KOPT-K1 (cell line): ENCODE measurements around the gene TMC8.

ENCODE experiments used
- H3K27ac ChIP-seq: fragments of 200-600 bp; sonication (generic); 2 replicates; pipeline ENCODE4 v1.5.1; 2016; ENCODE audit warnings: antibody characterized with exemption, mild to moderate bottlenecking, low read depth, low read length; ENCODE audit not compliant: poor library complexity, severe bottlenecking
- H3K36me3 ChIP-seq: fragments of 200-600 bp; sonication (generic); 2 replicates; pipeline ENCODE4 v1.5.1; 2017; ENCODE audit warnings: antibody characterized with exemption, mild to moderate bottlenecking, low read length, moderate library complexity; ENCODE audit not compliant: insufficient read depth
- H3K9me3 ChIP-seq: fragments of 200-600 bp; sonication (generic); 2 replicates; pipeline ENCODE4 v1.5.1; 2017; ENCODE audit warnings: antibody characterized with exemption, low read length, mild to moderate bottlenecking; ENCODE audit not compliant: insufficient read depth, poor library complexity, severe bottlenecking

Gene TMC8

DNA sequence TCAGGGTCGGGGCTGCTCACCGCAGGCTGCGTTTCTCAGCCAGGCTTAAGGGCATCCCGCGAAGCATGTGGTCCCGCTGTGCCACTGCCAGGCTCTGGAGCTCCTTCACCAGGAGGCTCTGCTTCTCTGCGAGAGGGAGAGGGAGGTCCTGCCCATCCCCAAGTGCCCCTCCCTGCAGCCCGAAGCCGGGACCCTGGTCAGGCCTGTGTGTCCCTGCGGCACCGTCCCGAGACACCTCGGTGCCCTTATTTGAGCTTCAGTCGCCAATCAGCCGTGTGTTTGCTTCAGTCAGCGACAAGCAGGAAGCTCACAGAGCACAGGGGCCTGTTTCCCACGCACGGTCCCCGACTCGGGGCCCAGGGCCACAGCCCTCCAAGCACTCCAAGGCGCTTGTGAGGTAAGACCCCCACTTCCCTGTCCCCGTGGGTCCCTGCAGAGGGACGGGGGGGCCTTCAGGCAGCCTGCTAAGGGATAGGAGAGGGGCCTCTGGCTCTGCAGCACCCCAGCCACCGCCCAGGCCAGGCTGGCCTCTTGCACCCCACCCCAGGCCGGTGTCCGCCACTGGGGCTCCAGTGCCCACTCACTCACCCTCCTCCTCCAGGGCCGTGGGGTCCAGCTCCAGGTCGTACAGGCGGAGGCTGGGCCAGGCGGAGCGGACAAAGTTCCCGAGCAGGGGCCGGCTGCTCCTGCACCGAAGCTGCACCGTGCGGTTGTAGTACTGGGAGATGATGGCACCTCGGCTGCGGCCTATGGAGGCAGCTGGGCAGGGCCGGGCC is 5.2 kb upstream of the TMC8 start:
- Histone ChIP-seq H3K36me3 (peaks cover 43% of the 10 kb centered on the region), H3K27ac (peak overlapping the region; percentile 97), H3K9me3 (no peaks in the 10 kb centered on the region)

DNA sequence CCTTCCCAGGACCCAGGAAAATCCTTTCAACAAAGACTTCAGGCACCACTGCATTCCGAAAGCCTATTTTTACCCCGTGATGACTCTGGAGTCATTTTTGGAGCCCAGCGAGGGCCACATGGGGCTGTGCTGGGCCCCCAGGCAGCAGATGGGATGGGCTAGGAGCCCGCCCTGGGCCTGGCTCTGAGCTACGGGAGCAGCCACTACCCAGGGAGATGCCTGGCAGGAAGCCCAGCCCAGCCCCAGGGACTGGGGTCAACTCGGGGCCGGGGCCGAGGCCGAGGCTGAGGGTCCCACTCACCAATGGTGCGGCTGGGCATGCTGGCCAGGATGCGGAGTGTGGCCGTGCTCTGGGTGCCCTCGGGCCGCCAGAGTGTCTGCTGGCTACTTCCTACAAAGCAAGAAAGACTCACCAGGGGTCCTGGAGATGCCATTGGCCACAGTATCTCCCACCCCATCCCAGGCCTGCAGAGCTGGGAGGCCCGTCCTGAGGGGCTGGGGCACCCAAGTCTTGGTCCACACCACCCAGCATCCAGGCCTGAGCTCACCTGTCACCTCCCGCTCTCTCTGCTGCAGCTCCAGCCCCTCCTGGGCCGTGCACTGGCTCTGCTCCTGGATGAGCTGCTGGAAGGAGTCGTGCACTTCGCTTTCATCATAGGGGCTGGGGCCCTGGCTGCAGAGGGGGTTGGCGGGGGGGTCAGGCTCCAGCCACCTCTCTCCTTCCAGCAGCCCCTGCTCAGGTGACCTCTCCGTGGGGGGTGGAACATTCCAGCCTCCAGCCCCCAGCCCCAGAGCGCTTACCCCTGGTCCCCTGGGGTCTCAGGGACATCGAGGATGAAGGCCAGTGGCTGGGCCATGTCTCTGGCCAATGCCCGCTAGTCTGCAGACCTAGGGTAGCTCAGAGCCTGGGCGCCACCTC is 4.3 kb upstream of the TMC8 start:
- H3K27ac ChIP-seq: peak overlapping the region; percentile 97
- H3K9me3 ChIP-seq: no peaks in the 10 kb centered on the region
- H3K36me3 ChIP-seq: peaks cover 36% of the 10 kb centered on the region

DNA sequence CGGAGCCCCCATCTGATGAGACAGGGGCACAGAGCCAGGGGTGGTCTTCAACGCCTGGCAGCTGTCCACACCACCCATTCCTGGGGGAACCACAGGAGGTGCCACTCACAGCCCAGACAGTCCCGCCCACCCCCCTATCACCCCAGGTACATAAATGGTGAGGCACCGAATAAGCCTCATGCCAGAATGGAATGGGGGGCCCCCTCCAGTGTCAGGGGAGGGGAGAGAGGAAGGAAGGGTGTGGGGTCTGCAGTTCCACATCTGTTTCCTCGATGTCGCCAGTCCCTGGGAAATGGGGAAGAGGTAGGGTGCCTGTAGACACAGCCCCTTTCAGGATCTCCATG is 3.7 kb upstream of the TMC8 start:
- peak overlapping the region; percentile 97 for H3K27ac ChIP-seq

DNA sequence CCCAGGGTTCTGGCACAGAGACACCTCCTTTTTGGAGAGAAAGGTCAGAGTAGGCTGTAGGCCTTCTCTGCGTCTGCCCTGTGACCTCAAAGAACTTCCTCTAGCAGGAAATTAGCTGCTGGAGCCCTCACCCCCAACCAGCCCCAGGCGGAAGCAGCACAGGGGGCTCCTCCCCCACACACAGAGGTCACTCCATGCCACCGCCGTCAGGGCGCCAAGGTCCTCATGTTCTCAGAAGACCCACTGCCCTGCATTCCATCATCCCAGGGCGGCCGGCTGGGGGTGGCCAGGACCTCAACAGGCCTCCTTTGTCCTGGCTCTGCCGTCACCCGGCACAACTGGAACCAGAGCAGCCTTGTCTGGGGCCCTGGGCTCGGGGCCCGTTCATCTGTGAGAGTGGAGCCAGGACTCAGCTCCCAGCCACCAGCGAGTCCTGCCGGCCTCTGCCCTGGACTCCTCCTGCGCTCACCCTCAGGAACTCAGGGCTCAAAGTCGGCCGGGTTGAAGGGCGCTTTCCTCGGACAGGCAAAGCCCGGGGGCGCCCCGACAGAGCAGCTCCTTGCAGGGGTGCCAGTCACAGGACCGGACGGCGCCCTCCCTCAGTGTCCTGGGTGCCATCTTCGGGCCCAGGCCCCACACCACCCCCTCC is 3.2 kb upstream of the TMC8 start:
- Histone ChIP-seq H3K36me3 (peaks cover 31% of the 10 kb centered on the region), H3K9me3 (no peaks in the 10 kb centered on the region), H3K27ac (peak overlapping the region; percentile 97)

More for the DNA sequence above, 3.7 kb upstream of the TMC8 start:
- H3K9me3 ChIP-seq: no peaks in the 10 kb centered on the region
- peaks cover 33% of the 10 kb centered on the region for H3K36me3 ChIP-seq

DNA sequence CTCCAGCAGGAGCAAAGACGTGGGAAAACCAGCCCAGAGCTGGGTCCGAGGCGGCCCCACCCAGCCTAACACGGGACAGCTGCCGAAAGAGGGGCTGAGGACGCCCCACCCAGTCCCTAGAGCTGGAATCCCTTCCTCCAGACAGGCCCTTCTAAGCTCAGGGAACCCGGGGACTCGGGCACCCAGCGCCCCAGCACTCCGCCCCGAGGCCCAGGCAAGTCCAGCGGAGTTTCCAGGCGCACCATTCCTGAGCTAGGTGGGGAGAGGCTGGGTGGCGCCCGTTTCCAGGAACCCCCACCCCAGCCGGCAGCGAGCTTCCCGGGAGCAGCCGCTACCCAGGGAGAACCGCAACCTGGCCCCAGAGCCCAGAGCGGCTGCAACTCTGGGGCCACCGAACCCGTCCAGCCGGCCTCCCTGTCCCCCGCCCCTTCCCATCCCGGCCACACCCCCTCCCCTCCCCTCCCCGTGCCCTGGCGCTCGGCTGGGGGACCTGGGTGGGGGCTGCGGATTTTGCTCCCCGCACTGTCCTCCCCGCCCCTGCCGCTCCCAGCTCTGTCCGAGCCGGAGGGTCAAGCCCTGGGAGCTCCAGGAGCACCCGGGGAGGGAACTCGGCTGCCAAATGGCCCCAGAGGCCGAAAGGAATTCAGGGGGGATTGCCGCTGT is 2.6 kb upstream of the TMC8 start:
- H3K36me3 ChIP-seq: peaks cover 31% of the 10 kb centered on the region
- peak overlapping the region; percentile 97 for H3K27ac ChIP-seq

DNA sequence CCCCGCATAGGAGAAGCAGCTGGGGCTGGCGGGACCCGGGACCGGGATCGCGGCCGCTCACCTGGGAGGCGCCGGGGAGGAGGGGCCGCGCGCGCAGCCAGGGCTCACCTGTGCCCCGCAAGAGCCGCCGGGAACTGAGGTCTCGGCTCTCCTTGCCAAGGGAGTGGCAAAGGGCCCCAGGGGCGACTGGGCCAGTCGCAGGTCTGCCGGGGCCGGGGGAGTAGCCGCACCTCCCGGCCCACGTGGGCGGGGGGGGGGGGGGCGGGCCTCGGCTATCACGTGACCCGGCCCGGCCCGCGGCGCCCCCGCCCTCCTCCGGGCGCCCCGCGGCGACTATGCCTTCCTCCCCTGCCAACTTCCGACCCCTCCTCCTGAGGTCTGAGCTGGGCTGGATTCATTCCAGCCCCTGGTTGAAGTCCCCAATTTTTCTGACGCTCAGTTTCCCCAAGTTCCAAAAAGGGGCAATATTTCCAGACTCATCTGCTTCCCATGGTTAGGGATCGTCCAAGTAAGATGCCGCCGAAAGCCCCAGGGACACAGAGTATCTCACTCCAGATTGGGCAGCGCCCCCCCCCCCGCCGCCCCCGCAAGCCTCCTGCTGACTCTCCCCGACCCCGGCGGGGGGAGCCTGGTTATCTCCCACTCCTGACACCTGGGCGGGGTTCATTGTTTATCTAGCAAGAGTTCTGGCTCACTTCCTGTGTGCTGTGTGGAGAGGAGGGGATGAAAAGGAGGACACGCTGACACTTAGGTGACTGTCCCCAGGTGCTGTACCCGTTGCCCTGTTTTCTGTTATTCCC is 1.8 kb upstream of the TMC8 start, which contains the start of gene TMC6:
TSS of gene TMC6 (minus strand) at position 205 of the 800 bp plus-strand sequence. CDS start 1,923 bp downstream, outside the sequence.
- H3K27ac ChIP-seq: peak within 1 kb of the TSS; percentile 97
- H3K9me3 ChIP-seq: no peaks in the 10 kb centered on the region

More for the DNA sequence above, 2.6 kb upstream of the TMC8 start:
- no peaks in the 10 kb centered on the region for H3K9me3 ChIP-seq

DNA sequence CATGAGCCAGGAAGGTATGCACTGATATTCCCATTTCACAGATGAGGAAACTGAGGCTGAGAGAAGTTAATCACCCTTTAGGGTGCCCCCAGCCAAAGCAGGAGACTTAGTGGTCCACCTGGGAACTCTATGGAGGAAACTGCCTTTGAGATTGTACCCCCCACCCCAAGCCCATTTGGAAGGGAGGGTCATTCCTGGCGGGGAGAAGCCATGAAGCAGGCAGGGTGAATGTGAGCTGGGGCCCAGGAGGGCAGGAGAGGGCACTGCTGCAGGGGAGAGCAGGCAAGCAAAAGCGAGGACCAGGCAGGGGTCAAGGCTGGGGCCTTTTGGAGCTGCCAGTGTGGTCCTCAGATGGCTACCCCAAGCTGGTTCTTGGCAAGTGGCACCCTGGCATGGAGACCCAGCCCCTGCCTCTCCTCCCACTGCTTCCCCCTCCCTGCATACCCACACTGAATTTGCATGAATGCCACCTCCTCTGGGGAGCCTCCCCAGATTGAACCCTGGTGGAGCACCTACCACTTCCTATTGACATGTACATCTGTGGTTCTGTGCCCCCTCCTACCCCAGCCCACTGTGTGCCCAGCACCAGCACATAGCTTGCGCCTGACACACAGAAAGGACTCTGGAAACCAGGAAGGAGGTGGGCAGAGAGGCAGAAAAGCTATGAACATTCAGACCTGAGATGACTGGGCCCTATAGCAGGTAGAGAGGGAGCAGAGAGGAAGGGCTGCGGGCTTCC is 1.1 kb upstream of the TMC8 start:
- H3K27ac ChIP-seq: peak overlapping the region; percentile 97
- peaks cover 31% of the 10 kb centered on the region for H3K36me3 ChIP-seq
- no peaks in the 10 kb centered on the region for H3K9me3 ChIP-seq

More for the DNA sequence above, 1.8 kb upstream of the TMC8 start, which contains the start of gene TMC6:
- H3K36me3 ChIP-seq: peaks cover 31% of the 10 kb centered on the region

DNA sequence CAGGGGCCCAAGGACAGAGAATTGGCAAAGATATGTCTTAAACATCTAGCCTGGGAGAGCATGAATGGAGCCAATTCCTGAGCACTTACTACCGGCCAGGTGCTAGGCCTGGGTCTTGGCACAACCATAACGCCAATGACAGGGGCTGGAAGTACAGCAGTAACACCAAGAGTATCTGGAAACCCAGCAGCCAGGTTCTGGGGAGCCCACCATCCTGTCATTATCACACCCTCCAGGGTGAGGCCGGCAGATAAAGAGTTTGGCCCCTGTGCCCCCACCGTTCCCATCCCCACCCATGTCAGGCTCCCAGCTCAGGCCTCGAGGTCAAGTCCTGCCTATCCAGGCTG is 508 bp upstream of the TMC8 start:
- H3K9me3 ChIP-seq: no peaks in the 10 kb centered on the region
- H3K36me3 ChIP-seq: peaks cover 36% of the 10 kb centered on the region
- H3K27ac ChIP-seq: peak overlapping the region; percentile 97

DNA sequence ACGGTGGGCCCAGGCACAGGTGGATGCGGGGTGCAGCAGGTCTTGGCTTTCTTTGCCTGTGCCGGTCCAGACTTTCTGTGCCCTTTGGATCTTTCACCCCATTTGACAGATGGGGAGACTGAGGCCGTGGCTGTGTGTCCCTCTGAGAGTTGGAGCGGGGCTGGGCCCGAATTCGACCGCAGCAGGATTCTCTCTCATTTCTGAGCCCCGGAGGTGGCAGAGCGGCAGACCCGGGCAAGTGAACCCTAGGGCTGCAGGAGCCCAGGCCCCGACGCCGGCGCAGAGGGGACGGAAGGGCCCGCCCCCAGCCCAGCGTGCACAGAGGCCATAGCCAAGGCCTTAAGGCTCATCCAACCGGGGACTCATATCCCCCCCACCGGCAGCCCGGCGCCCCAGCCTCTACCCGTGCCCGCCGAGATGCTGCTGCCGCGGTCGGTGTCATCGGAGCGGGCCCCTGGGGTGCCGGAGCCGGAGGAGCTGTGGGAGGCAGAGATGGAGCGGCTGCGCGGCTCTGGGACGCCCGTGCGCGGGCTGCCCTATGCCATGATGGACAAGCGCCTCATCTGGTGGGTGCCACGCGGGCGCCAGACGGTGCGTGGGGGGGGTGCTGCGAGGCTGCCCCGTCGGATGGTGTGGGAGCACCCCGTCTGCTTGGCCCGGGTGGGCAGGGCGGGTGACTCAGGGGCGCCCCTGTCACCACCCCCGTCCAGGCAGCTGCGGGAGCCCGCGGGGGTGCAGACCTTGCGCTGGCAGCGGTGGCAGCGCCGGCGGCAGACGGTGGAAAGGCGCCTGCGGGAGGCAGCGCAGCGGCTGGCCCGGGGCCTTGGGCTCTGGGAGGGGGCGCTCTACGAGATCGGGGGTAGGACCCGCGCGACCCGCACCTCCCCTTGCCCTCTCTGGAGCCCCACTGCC is 857 bp downstream of the TMC8 start:
- Histone ChIP-seq H3K36me3 (peaks cover 43% of the 10 kb centered on the region), H3K9me3 (no peaks in the 10 kb centered on the region), H3K27ac (peak overlapping the region; percentile 97)

DNA sequence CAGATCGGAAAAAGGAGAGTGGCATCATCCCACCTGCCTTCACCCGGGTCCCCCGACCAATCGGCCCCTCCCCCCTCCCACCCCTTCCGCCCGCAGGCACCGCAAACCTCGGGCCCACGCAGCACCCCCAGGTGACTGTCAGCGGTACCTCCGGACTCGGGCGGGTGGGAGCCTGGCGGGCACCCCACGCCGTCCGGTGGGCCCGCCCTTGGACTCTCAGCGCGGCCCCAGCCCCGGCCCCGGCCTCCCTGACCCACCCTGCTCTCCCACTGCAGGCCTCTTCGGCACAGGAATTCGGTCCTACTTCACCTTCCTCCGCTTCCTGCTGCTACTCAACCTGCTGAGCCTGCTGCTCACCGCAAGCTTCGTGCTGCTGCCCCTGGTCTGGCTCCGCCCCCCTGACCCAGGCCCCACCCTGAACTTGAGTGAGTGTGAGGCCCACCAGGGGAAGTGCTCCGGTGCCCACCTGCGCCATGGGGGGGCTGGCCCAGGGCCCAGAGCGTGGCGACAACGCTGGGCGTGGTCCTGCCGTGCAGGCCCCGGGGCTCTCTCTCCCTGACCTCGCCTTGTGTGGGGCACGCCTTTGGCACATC is 1.6 kb downstream of the TMC8 start:
- Histone ChIP-seq H3K36me3 (peaks cover 51% of the 10 kb centered on the region), H3K9me3 (no peaks in the 10 kb centered on the region), H3K27ac (peak overlapping the region; percentile 97)

DNA sequence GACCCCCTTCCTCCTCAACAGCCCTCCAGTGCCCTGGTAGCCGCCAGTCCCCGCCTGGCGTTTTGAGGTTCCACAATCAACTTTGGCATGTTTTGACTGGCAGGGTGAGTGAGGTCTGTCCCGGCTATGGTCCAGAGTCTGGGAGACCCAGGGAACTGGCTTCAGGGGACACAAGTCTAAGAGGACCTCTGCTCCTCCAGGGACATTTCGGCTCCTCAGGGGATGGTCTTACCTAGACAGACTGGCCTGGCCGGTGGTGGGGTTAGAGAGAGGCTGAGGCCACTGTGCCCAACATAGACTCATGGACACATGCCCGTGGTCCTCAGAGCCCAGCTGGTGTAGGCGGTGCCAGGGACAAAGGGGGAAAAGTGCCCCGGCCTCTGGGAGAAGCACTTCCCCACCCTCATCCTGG is 2.2 kb downstream of the TMC8 start:
- Histone ChIP-seq H3K36me3 (peaks cover 56% of the 10 kb centered on the region), H3K27ac (peak overlapping the region; percentile 97), H3K9me3 (no peaks in the 10 kb centered on the region)

DNA sequence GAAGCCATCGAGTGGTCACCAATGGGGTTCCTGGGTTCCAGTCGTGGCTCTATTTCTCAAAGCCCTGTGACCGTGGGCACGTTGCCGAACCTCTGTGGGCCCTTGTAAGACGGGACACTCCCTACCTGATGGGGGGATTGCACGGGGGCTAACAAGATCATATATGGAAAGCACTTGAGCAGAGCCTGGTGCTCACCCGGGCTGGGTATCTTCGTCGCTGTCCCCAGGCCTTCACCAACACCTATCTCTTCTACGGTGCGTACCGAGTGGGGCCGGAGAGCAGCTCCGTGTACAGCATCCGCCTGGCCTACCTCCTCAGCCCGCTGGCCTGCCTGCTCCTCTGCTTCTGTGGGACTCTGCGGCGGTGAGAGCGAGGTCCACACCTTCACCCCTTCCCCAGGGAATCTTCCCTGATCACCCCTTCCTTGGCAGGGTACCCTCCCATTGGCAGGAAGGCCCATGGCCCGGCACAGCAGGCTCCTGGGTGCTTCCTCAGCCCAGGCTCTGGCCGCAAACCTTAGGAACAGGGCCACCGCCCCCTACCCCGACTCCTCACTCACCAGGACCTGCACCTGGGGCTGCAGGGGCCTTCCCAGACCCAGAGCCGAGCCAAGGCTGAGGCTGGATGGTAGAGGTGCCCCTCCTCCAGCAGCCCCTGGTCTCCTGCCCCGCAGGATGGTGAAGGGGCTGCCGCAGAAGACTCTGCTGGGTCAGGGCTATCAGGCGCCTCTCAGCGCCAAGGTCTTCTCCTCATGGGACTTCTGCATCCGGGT is 2.8 kb downstream of the TMC8 start:
- Histone ChIP-seq H3K9me3 (no peaks in the 10 kb centered on the region), H3K36me3 (peaks cover 56% of the 10 kb centered on the region), H3K27ac (no peak overlapping the region)
